Suprapubic skin (tissue), 3 donors: ENCODE measurements around the gene AKAP13.

ENCODE experiments used
- CTCF ChIP-seq, 2 donors: fragments of 200-600 bp in 1 of 2; fragments of 450-650 bp in 1 of 2; sonication (generic) in 1 of 2; IDR thresholded peaks; one replicate each; pipeline ENCODE4 v1.5.1; 2016 to 2019; ENCODE audit warnings: antibody characterized with exemption in 2 of 2, mild to moderate bottlenecking in 1 of 2, moderate library complexity in 1 of 2
- EP300 ChIP-seq: sonication (generic); formaldehyde crosslinking; IDR thresholded peaks from one replicate; pipeline ENCODE4 v1.6.1; 2017; ENCODE audit warnings: antibody characterized with exemption
- POLR2A ChIP-seq, 2 donors: fragments of 450-650 bp; IDR thresholded peaks; one replicate each; pipeline ENCODE4 v1.6.1; 2017; ENCODE audit warnings: antibody characterized with exemption in 2 of 2, mild to moderate bottlenecking in 2 of 2, moderate library complexity in 2 of 2

GRCh38 chr15:85652457-85652856 is 272.1 kb downstream of the AKAP13 start:
- TF ChIP-seq CTCF (IDR thresholded peaks at IDR 0.05) = no peak
- no peak for TF ChIP-seq POLR2A (IDR thresholded peaks at IDR 0.05)
- TF ChIP-seq EP300 = no peak
